Right renal pelvis (tissue), 4 donors: ENCODE measurements around the gene IQCE. TPM values are rescaled to one million over a fixed set of nuclear protein-coding genes. Genes with fewer than 3 reads are reported as not detected.
"Not testable (repeated sequence)": the region's sequence is repeated elsewhere in the genome, so short reads cannot be mapped to it uniquely, and the experiment has no call there.

Source experiments
- DNase-seq, 4 donors: peaks; one replicate each; pipeline ENCODE4 v3.0.0-alpha.2; 2013; ENCODE audit warnings: low read depth in 4 of 4, low spot score in 3 of 4, missing footprints in 1 of 4
- polyA plus RNA-seq, 4 donors: library from polyadenylated mRNA; unstranded; fragments of 120-200 nt; gene quantifications; one replicate each; pipeline ENCODE4 v1.2.1, GENCODE V29; 2013; ENCODE audit not compliant: insufficient read length in 4 of 4

Gene IQCE
- polyA plus RNA-seq, 4 donors = 19.0 to 23.4 (median 22.4) TPM

DNA sequence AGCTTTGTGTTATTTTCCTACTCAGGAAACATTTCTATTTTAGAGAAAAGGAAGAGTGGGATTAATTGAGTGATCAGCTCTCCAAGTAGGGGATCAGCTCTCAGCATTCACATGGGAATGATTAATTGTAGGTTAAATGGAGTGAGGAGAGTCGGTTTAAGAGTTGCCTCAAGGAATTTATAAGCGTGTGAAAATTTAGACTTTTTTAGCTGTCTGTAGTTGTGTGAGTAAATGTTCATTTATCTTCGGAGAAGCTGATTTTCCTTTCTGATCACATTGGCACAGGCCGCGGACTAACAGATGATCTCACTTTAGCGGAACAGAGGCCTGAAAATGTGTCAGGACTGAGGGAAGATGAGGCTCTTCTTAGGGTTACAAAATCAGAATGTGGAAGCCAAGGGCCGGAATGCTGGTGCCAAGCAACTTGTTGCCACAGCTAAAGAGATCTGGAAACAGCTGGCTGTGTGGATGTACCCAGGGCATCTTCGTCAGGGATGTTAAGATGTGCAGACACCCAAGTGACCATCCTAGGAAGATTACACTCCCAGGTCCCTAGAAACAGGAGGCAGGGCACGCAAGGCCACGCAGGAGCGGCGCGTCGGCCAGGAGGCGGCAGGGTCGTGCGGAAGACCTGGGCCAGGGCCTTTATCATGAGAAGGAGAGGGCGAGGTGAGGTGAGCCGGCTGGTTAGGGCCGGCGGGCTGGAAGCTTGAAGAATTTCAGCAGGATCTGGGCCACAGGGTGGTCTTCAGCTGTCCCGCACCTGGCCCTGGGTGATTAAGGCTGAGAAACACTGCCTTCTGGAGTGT, 37.9 kb downstream of the IQCE start:
- DNase-seq = no peak

- no peak for DNase-seq
These were observed 38.5 kb downstream of the IQCE start for GRCh38 chr7:2597273-2597640.

DNA sequence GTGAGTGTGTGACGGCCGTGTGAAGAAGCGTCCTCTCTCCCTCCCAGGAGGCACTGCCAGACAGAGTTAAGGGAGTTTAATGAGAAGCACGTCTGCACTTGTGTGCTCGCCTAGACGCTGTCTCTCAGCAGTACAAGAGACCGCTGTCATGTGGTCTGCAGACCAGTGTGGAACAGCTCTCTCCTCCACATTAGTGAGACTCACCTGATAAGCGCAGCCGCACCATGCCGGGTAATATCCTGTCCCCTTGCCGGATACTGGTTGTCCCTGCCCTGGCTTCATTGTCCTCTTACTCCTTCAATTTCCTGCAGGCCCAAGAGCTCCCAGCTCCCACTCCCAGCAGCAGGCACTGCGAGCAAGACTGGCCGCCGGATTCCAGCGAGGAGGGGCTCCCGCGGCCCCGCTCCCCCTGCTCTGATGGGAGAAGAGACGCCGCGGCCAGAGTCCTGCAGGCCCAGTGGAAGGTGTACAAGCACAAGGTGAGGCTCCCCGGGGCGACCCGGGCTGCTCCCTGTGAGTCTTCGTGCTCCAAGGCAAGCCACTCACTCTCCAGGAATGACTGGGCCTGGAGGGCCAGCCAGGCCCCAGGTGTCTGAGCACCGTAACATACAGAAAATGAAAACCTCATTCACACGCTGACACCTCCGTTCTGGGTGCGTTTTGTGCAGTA, 39.5 kb downstream of the IQCE start:
- DNase-seq = no peak

GRCh38 chr7:2601065-2601464, 42.3 kb downstream of the IQCE start:
- no peak for DNase-seq

- no peak for DNase-seq
These were observed 43.1 kb downstream of the IQCE start for GRCh38 chr7:2601907-2602306.

DNA sequence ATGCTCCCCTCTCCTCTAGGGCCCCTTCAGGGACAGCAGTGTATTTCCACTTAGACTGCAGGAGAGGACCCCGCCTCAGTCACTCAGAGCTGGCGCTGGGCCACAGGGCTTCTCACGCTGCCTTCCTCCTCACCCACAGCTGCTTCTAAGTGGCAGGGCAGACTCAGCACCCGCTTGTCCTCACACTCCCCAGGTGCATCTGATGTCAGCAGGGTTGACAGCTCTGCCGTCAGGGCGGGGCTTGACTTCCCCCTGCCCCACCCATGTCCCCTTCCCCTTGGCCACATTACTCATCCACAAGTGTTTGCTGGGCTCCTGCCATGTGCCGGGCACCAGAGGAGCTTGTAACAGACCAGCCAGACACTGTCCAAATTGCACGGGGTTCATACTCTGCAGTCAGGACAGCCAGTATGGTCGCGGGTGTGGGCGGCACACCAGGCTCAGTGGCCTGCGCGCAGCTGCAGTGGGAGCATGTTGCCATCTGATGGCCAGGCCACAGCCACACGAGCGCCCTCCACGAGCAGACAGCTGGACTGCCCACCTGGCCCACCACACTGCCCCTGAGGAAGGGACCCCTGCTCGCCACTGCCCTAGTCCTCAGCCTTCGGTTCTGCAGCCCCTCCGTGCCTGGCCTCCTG, 43.7 kb downstream of the IQCE start:
- no peak for DNase-seq

DNA sequence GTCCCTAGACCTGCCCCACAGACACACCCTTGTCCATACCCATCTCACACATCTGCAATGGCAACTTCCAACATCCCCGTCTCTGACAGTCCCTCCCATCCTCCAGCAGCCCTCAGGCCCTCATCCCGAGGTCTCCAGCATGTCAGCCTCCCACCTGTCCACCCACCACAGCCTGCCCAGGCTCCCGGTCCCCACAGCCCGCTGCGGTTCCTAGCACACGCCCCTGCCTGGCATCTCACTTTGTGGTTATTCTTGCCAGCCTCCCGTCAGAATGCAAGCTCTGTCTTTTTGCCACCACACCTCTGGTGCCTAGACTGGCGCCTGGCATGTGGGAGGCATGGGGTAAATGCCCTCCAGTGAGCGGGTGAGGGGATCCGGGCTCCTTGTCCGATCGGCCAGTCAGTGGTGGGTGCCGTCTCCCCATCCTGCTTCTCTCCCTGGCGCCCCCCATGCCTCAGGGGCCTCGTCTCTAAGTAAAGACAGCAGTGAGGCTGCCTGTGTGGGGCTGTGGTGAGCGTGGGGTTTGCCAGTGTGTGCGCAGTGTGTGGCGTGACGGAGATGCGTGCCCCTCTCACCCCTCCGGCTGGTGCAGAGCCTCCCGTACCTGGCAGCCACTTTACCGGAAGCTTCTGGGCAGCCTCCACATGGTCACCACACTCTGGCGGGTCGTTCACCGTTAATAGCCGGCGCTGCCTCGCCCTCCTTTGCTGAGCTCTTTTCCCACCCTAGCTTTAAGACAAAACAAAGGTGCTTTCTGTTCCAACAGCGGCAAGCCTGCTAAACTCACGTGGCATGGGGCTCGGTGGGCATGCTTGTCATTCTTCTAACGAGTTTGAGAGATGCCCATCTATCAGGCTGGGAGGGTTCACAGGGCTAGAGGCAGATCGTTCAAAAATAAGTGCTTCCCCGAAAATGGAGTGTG, 44.5 kb downstream of the IQCE start:
- no peak for DNase-seq

- DNase-seq = no peak
These were observed 45.9 kb downstream of the IQCE start for GRCh38 chr7:2604608-2605174.

DNA sequence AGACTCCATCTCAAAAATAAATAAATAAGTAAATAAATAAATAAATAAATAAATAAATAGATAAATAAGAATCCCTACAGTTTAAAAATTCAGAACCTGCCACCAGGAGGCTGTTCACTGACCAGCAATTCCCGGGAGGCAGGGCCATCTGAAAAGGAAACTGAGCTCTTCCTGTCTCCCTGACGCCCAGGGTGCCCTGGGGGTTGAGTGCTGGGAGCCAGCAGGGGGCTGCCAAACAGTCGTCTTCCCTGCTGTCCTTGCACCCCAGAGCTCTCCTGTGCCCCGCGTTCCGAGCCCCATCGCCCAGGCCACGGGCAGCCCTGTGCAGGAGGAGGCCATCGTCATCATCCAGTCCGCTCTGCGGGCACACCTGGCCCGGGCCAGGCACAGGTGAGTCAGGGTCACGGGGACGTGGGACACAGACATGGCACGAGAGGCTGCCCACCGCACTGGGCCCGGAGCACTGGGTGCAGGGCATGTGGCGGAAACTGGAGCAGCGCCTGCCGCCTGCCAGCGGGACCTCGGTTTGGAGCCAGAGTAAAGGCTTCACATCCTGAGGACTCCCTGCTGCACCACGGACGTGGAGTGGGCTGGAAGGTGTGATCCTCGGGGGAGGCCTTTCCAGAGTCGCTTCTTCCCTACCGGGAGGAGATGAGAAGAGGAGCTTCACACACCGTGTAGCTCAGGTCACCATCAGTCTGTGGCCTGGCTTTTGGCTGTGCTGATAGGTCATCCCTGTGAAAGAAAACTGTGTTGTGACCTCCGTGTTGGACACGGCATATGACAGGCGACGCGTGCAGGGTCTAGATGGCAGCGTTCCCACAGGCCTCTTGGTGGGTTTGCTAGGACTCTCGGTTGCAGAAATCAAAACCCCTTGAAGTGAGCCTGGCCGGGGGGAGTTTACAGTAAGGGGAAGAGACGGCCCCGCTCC, 47.1 kb downstream of the IQCE start:
- no peak for DNase-seq

- DNase-seq = no peak
These were observed 47.8 kb downstream of the IQCE start for GRCh38 chr7:2606539-2606936.

- DNase-seq = no peak
These were observed 48.5 kb downstream of the IQCE start for GRCh38 chr7:2607122-2607922.

DNA sequence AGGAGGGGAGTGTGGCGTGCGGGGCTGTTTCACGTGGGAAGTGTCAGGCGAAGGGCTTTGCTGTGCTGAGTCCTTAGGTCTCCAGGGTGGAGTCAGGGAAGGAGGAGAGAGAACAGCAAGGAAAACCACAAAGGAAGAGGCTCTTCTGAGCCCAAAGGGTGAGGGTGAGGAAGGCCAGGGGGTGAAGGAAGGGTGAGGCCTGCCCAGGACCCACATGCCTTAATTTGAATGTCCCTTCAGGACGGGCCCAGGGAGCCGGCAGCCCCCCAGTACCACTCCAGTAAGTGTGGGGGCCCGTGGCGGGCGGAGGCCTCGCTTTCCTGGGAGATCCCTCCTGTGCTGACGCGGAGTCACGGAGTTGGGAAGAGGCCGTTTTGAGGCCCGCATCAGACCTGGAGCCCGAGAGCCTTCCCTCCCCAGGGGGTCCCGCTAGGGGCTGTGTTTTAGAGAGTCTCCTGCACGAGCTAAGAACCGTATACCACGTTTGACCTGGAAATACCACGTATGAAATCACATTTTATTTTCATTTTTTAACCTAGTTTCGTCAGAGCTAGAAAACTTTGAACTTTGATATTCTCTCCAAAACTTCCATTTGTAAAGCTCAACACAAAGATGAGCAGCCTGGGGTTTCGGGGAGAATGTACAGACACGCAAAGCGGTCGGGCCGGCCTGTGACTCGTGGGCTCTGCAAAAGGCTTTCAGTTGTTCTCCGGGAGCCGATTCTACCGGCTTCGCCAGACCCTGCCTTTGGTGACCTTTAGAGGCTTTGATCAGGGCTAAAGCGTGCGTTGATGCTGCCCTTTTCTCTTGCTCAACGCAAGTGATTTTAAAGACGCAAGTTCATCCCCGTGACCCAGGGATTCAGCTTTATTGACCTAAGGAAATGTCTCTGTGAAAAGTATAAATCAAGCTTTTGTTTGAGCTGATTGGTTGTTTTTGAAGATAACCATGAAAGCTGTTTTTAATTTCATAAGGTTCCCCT, 49.4 kb downstream of the IQCE start:
- DNase-seq = no peak

GRCh38 chr7:2608921-2609411, 50.2 kb downstream of the IQCE start:
- no peak for DNase-seq

GRCh38 chr7:2609646-2610045, 50.9 kb downstream of the IQCE start:
- DNase-seq = not testable (repeated sequence)

DNA sequence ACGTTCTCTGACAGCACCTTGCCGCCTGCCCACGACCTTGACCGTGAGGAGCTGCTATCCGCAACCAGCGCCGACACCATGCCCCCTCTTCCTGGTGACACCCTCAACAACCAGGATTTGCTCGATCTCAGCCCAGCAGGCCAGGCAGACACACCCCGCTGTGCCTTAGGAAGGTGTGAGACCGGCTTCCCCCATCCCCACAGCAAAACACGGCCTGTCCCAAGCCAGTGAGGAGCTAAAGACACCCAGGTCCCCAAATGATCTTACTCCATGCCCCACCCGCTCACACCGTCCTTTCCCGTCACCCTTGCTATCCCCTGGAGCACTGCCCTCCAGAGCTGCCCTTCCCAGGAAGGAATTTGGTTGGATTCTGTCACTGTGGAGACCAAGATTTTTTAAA, 51.7 kb downstream of the IQCE start:
- DNase-seq = no peak

- DNase-seq = no peak
These were observed 52.1 kb downstream of the IQCE start for GRCh38 chr7:2610898-2611297.

DNA sequence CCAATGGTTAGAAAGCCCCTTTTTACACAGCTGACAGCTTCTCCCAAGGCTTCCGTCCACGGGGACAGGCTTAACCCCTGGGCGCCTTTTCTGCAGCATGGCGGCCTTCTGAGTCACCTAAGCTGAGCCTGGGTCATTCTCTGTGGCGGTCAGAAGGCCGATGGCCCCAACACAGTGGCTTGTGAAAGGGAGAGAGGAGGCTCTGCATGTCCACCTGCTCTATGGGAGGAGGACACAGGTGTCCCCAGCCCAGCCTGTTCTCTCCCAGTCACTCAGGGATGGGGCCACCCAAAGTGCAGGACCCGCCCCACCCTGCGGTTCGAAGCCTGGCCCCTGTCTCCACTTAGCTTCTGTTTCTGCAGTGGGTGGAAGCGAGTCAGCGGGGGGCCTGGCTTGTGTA, 52.6 kb downstream of the IQCE start:
- DNase-seq = no peak
